ENCODE data around the gene MMP1.

The MMP1 gene

GRCh38 chr11:102806296-102806695, 8.3 kb upstream of the MMP1 start:
- DNase-seq (ENCODE audit: low spot score) = peak; percentile 2

GRCh38 chr11:102802341-102802740, 4.4 kb upstream of the MMP1 start:
- peak; percentile 68 for DNase-seq (ENCODE audit: low spot score)

DNA sequence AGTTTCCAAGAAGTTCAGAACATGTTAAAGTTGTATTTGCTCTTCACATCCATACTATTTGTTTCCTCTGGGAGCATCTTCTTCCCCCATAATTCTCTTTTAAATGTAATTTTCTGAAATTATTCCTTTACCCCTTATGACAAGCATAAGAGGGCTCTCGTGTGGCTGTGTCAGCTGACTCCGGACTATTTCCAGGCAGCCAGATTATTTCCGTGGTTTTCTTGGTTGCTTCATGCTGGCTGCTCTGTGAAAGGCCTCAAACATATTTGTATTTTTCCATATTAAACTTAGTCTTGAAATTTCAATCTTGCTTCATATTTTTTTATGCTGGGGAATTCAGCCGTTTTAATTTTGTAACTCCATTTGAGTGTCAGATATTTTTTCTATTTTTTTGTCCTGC, 2.8 kb upstream of the MMP1 start:
- DNase-seq (ENCODE audit: low spot score) = peak; percentile 34

DNA sequence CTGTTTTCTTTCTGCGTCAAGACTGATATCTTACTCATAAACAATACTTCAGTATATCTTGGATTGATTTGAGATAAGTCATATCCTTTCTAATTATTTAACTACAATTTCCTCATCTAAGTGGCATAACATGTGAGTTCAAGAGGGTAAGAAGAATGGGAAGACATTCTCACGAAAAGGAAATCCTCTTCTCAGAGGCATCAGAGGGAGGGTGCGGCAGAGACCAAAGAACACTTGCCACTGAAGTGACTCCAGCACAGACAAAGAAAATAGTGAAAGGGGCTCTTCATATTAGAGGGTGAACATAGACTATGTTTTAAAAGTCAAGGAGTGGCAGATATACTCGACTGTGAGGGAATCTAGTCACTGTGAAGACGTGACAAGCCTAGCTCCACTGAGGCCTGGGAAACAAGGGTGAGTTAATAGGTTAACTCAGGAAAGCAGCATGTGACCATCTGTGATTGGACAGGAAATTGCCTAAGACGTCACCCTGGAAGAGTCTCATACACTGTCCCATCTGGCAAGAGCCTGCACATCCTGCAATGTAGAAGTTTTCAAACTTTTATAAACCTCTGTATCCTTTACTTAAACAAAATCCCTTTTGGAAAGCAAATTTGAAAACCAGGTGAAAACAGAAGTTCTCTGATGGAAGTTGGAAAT, 1.9 kb upstream of the MMP1 start:
- peak; percentile 18 for DNase-seq (ENCODE audit: low spot score)

- DNase-seq (ENCODE audit: low spot score) = peak; percentile 29
These were observed 3.6 kb downstream of the MMP1 start for GRCh38 chr11:102794382-102794781.

- no peak for DNase-seq (ENCODE audit: low spot score)
These were observed 4.2 kb downstream of the MMP1 start for GRCh38 chr11:102793677-102794290.

DNA sequence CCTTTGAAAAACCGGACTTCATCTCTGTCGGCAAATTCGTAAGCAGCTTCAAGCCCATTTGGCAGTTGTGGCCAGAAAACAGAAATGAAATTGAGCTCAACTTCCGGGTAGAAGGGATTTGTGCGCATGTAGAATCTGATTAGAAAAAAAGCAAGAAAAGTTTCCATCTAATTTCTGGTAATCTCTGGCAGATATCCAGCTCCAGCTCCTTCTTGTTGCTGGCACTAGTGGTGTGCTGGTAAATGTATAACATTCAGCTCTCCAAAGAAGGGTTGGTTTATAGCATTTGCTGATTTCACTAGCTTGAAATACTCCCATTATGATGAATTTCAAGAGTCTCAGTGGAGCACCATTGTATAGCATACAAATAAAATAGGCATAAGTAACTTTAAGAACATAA, 5.4 kb downstream of the MMP1 start:
- no peak for DNase-seq (ENCODE audit: low spot score)

- DNase-seq (ENCODE audit: low spot score) = no peak
These were observed 6.5 kb downstream of the MMP1 start for GRCh38 chr11:102791271-102792036.

- no peak for DNase-seq (ENCODE audit: low spot score)
These were observed 9.5 kb downstream of the MMP1 start for GRCh38 chr11:102788334-102788995.

GRCh38 chr11:102784380-102784779, 13.6 kb downstream of the MMP1 start:
- DNase-seq (ENCODE audit: low spot score) = no peak

- no peak for DNase-seq (ENCODE audit: low spot score)
These were observed 14.2 kb downstream of the MMP1 start for GRCh38 chr11:102783720-102784119.

GRCh38 chr11:102783016-102783415, 14.9 kb downstream of the MMP1 start:
- no peak for DNase-seq (ENCODE audit: low spot score)

- DNase-seq (ENCODE audit: low spot score) = no peak
These were observed 16.3 kb downstream of the MMP1 start for GRCh38 chr11:102781676-102782075.

- DNase-seq (ENCODE audit: low spot score) = peak; percentile 70
These were observed 17.5 kb downstream of the MMP1 start, which contains the start of gene MMP10 for GRCh38 chr11:102780491-102780918. TSS of gene MMP10 (minus strand) at chr11:102780628. CDS start at chr11:102780591, 37 bp downstream.

- DNase-seq (ENCODE audit: low spot score) = no peak
These were observed 21.5 kb downstream of the MMP1 start for GRCh38 chr11:102776454-102776853.

DNA sequence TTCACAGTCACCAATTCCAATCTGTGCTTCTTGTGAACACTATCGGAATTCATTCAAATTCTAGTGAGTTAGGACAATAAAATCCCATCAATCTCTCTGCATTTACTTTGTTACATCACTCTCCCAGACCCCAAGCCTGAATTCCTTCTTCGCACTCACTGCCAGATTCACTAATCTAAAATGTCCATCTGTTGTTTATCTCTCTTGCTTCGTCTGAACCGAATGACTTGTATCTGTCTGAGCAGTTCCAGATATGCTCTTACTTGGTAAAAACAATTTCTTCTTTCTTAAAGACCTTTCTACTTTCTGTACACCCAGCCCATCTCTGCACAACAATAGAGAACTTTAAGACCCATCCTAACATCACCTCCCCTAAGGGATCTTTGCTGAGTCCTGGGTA, 24.6 kb downstream of the MMP1 start:
- no peak for DNase-seq (ENCODE audit: low spot score)

GRCh38 chr11:102771351-102771750, 26.6 kb downstream of the MMP1 start:
- no peak for DNase-seq (ENCODE audit: low spot score)

DNA sequence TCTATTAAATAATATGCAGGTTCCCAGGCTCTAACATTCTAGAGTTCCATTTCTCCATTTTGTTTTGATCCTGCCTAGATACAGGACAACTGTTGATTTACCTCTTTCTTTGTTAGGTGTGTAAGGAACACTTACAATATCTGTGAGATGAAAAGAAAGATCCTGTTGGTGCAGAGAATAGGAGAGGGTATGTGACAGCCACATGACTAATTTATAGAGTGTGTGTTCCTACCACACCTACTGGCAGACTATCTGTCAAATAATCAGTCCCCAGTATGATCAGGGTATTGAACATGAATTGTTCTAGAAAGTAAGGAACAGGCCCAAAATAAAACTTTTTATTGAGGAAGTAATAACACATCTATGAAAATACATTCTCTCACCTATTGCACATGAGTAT, 27.8 kb downstream of the MMP1 start:
- DNase-seq (ENCODE audit: low spot score) = no peak

GRCh38 chr11:102767800-102768199, 30.2 kb downstream of the MMP1 start:
- DNase-seq (ENCODE audit: low spot score) = no peak

GRCh38 chr11:102763440-102763839, 34.5 kb downstream of the MMP1 start:
- DNase-seq (ENCODE audit: low spot score) = no peak

DNA sequence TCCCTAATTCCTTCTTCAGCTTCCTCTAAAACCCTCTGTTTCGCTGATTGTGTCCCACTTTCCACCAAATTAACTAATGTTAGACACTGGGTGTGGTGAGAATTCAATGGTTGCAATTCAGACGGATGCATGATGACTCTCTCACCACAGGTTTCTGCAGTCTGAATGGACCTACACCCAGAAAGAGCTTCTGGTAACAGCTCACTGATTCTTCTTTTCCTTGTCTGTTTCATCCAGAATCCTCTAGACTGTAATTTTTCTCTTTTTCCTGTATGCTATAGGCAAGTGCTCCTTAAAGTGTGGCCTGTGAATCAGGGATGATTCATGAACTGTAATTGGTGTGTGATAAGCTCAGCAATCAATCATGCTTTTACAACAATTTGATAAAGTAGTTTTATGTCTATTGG, 35.6 kb downstream of the MMP1 start:
- peak; percentile 37 for DNase-seq (ENCODE audit: low spot score)

DNA sequence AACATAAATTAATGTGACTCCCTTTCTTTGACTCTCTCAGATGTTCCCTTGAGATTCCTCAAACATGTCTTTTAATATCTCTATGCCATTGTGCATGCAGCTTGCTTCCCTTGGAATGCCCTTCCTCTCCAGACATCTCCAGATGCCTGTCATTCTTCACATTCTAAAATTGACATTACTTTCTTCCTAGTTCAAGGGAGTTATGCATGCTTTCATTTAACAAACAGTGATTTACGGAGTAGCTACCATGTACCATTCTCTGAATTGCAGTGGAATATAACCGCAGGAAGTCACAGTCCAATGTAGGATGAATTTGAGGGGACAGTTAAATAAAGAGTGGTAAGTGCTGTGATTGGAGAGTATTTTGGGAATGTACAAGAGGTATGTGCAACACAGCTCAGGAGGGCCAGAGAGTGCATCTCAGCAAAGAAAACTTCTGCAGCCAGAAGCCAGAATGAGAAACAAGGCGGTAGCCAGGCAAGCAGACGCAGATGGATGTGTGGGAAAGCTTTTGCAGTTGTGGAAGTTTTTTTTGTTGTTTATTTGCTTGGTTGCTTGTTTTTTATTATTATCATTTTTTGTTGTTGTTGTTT, 36.2 kb downstream of the MMP1 start:
- peak; percentile 55 for DNase-seq (ENCODE audit: low spot score)

Measured in GM03348 (cell line).